ENCODE measurements around the gene BCL2L15.

The BCL2L15 gene

DNA sequence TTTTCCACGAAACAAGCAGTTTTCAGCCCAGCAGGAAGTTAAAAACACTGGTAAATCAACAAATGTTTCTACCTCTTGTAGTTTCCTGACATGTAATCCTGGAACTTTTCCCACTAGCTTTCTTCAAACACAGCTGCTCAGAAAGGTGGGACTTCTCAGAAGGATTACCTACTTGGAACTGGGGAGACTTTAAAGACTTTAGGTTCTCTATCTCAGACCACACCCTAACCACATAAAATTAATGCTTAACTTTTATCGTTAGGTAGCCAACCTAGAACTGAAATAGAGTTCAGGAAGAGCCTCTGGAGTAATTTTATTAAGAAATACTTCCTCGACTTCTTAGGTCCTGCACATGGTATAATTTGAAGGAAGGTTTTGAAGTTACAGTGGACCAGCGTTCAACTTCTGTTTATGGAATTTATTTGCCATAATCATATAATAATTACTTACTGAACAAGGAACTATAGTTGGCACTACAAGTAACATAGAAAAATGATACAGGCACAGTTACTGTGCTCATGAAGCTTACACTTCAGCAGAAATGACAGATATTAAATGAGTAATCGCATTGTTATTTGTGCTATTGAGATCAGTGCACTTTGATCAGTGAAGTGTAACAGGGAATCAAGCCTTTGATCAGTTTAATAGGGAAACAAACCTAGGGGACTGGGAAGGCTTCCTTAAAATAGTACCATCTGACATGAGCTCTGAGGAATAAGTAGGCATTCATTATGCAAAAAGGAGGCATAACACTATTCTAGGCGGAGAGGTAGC, at the start of gene BCL2L15:
Gene BCL2L15 (minus strand): TSS at position 180 of the 774 bp plus-strand sequence. CDS start 206 bp downstream, outside the sequence.
- DNase-seq, result no peak

DNA sequence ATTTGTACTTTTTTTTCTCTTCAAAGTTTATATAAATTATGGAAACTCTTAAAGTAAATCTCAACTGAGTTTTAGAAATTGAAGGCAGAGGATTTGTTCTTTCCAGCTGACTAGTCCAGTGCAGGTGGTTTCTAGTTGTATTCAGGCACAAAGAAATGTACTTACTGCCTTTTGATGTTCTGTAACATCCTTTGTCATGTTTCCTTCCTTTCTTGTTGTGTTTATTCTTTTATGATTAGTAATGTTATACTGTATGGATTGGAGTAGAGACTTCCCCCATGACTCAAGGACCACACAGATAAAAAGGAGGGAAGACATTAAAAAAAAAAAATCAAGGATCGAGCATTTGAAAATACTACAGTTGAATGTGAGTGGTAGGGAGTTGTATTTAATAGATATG, 49.8 kb upstream of the BCL2L15 start:
- no peak for DNase-seq

DNA sequence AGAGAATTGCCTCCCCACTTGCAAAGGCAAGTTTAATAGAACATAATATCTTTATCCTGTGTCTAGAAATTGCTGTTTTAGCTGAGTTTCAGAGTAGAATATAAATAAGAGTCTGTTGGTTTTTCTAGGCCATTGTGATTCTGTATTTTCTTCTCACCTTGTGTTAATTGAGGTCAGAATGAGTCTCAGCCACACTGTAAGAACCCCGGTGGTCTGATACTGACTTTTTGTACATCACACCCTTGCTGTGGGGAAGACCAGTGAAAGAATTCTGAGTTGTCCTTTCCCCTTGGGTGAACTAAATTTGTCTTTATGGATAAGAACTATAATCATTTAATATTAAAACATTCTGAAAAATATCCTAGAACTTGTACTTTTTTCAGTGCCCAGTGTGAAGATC, 48.6 kb upstream of the BCL2L15 start:
- no peak for DNase-seq

- DNase-seq, result no peak
Measured at GRCh38 chr1:113935176-113935575, 47.8 kb upstream of the BCL2L15 start.

DNA sequence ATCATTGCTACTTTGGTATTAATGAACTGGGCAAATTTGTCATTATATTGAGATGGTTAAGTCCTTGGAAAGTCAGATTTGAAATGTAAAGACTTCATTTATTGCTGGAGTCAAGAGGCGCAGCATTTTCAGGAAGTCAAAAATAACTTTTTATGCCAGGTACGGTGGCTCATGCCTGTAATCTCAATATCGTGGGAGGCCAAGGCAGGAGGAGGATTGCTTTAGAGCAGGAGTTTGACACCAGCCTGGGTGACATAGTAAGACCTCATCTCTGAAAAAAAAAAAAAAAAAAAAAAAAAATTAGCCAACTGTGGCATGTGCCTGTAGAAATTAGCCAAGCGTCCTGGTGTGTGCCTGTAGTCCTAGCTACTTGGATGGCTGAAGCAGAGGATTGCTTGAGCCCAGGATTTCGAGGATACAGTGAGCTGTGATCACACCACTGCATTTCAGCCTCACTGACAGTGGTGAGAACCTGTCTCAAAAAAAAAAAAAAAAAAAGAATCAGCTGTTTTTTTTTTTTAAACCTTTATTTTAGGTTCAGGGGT, 47.2 kb upstream of the BCL2L15 start:
- DNase-seq, result no peak

DNA sequence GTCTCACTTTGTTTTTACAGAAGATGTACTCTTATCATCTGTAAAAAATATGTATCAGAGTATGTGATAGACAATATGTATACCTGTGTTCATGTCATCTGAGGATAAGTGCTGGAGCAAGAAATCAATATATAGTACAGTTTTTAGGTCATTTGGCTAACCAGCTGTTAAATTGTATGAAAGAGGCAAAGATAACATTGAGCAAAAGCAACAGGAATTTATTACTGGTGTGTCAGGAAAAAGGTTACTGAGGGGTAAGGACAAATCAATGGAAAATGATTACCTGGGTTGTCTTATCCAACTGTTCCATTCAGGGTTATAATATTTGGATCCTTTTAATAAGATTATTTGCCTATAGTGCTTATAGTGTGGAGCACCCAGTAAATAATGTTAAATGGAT, 46.6 kb upstream of the BCL2L15 start:
- DNase-seq, result no peak

GRCh38 chr1:113931451-113931851, 44.1 kb upstream of the BCL2L15 start:
- DNase-seq, result no peak

GRCh38 chr1:113930499-113931161, 43.2 kb upstream of the BCL2L15 start:
- peak; percentile 73 for DNase-seq

DNA sequence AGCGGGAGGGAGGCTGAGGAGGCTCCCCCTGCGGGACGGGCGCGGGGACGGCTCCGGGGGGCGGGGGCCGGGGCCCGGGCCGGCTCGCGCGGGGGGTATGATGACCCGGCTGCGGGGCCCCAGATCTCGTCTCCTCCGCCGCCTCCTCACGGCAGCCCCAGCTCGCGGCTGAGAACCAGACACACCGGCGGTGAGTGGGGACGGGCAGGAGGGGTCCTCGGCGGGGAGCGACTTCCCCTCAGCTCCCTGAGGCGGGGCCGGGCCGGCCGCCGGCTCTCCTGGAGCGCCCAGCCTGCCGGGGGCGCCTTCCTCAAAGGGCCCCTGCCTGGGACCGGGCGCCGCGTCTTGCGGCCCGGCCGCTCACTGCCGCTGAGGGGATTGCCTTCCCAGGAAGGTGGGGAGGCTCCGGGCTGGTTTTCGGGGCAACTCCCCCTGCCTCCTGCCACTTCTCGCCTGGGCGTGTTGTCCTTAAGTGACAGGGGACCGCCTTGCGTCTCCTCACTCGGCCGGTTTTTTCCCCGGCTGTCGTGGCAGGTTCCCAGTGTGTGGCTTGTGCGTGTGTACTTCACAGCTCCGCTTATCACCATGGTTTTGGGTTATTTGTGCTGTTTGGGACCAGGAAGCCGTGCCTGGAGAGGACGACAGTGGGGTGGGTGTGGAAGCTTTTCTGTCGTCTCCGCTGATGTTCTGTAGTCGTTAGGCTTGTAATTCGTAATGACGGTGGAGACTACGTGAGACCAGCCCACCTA, 42.5 kb upstream of the BCL2L15 start:
- DNase-seq, result peak; percentile 83

- peak; percentile 97 for DNase-seq
Measured at GRCh38 chr1:113928941-113929749, 41.8 kb upstream of the BCL2L15 start, which contains the start of gene HIPK1. Gene HIPK1 (plus strand): TSS chr1:113929324.

DNA sequence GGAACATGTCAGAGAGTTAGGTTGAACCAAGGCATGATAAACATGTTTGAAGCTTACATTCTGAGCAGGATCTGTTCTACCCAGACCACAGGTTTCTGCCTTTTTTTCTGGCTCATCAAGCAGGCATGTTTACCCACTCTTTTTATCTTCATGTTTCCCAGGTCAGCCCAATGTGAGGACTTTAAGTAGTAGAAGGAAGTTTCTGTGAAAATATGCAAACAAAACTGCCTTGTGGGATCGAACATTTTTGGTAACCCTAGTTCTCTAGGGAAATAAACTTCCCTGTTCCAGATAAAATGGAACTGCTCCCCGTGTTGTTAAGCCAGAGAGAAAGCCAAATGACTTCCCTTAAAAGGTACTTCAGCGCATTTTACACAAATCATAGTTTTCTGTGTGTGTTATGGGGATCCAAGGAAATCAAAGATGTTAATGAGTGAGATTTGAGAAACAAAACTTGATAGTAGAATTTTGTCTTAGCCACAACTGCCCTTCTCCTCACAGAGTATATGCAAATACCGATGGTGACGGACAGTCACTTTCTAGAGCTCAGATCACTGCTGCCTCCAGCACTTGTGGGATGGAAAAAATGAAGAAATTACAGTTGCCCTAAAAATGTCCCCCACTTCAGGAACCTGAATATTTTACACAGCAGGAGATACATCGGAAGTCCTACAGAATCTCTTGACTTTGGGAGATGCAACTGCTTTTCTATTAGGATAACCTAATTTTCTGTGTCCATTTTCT, 41.0 kb upstream of the BCL2L15 start:
- no peak for DNase-seq

- DNase-seq, result no peak
Measured at GRCh38 chr1:113924473-113924872, 37.1 kb upstream of the BCL2L15 start.

- DNase-seq, result no peak
Measured at GRCh38 chr1:113922957-113923356, 35.6 kb upstream of the BCL2L15 start.

- no peak for DNase-seq
Measured at GRCh38 chr1:113918243-113918642, 30.9 kb upstream of the BCL2L15 start.

DNA sequence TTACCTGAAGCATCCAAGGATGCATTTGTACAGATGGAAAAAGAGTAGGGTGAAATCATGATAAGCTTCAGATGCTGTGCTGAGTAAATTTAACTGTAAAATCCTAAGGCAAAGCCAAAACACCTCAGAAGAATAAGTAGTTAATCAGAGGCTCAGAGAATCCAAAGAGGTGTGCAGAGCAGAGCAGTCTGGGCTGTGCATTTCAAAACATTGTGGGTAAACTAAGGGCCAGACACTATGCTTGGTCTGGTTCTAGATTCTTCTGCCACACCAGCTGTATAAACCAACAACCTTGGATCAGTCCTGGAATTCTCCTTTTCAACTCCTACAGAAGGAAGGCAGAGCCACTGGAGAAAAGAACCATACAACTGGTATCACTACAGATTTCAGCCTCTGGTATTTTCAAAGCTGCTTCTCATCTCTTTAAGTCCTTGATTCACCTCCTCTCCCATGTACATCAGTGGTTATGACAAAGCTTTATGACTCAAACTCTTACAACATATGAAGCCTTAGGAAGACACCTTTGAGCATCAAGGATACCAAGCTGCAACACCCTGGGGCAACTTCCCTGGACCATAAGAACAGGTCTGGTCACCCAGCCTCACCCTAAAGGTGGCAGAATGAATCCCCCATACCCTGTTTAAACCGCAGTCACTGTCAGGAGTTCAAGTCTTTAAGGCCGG, 30.2 kb upstream of the BCL2L15 start:
- DNase-seq, result no peak

DNA sequence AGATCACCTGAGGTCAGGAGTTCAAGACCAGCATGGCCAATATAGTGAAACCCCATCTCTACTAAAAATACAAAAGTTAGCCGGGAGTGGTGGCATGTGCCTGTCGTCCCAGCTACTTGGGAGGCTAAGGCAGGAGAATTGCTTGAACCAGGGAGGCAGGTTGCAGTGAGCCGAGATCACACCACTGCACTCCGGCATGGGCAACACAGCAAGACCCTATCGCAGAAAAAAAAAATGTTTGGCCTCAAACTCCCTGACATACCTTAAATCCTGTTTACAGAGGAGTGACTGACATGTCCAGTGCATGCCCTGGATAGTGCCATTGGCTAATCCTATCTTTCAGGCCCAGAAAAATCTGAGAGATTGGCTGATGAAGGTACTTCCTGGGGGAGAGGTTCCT, 29.6 kb upstream of the BCL2L15 start:
- no peak for DNase-seq

DNA sequence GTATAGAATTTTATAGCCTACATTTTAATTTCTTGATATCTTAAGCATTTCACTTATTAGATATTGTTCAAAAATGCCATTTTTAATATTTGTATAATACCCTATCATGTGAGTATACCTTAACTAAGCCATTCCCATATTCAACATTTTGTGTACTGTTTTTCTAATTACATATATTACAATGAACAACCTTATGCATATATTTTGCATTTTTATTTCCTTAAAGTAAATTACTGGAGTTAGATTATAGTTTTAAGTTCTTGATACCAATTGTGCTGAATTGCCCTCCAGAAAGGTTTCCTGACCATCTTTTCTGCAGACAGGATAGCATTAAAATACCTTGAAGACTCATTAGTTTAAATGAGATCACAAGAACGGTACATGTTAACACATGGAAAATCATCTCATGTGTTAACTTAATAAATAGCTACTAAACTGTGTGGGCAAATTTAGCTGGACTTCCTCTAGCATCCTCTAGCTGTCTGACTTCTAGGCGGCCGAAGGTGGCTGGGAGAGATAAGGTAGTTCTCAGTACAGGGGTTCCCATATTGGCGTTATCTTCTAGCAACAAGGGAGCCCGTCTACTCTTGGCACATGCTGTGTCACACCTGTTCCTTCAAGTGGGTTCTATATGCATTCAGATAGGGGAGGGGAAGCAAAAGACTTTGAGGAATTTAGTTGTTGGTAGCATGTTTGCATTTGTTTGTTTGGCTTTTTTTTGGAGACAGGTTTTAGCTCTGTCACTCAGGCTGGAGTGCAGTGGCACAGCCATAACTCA, 26.7 kb upstream of the BCL2L15 start:
- no peak for DNase-seq

GRCh38 chr1:113913312-113913668, 25.9 kb upstream of the BCL2L15 start:
- no peak for DNase-seq

DNA sequence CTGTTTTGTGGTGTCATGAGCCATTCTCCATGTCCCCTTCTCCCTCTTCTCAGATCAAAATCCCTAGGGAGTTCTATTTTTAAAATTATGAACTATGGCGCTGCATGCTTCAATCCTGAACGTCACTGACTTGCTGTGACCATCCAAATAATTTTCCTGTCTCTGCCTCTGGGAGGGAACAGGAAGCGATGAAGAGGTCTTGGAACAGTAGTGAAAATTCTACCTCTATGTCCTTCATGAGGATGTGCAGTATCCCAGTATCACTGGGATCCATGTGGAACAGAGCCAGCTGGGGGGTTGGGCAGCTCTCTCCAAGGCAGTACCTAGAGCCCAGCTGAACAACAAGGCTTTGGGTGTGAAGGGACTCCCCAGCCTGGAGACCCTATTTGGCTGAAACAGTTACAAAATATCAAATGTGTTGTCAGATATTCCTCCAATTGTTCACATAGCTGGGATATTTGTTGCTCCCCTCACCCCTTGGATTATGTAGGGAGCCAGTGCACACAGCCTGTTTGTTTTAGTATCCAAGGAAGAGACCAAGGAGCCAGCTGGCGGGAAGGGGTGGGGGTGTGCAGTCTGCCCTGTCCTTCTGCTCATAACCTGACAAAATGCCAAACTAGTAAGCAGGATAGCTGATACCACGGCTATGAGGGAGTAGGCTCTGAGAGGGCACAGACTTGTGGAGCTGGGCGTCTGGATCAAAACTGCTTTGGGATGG, 25.4 kb upstream of the BCL2L15 start:
- DNase-seq, result no peak

GRCh38 chr1:113905435-113905861, 18.1 kb upstream of the BCL2L15 start:
- DNase-seq, result no peak

All from activated CD8-positive, alpha-beta memory T cell treated with anti-CD3 and anti-CD28 coated beads for 24 hours (primary cell).